ENCODE data around the gene IRF2BPL. TPM values are rescaled to one million over a fixed set of nuclear protein-coding genes. Genes with fewer than 3 reads are reported as not detected.
A peak's percentile ranks its signal among the peaks of the same experiment; 100 is the strongest.

The IRF2BPL gene
- total and polyA plus RNA-seq, 2 of the 8 experiments (the other 6 are each of a cell fraction or from before 2014, with no cell fraction given): 18.8 to 57.0 TPM

DNA sequence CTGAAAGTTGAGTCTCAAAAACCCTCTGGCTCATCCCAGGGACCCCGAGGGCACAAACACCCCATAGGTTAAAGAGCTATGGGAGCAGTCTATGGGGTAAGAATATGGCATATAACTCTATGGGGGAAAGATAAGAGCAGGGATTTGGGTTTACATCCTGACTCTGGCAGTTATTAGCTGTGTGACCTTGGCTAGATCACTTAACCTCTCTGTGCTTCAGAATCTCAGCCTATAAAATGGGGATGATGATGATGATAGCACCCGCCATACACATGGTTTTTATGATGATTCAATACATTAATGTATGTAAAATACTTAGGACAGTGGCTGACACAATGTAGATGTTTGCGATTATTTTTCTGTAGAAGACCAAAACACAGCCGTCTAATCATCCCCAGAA lies 26.2 kb downstream of the IRF2BPL start (continued):
- TF ChIP-seq, protein P1, sequence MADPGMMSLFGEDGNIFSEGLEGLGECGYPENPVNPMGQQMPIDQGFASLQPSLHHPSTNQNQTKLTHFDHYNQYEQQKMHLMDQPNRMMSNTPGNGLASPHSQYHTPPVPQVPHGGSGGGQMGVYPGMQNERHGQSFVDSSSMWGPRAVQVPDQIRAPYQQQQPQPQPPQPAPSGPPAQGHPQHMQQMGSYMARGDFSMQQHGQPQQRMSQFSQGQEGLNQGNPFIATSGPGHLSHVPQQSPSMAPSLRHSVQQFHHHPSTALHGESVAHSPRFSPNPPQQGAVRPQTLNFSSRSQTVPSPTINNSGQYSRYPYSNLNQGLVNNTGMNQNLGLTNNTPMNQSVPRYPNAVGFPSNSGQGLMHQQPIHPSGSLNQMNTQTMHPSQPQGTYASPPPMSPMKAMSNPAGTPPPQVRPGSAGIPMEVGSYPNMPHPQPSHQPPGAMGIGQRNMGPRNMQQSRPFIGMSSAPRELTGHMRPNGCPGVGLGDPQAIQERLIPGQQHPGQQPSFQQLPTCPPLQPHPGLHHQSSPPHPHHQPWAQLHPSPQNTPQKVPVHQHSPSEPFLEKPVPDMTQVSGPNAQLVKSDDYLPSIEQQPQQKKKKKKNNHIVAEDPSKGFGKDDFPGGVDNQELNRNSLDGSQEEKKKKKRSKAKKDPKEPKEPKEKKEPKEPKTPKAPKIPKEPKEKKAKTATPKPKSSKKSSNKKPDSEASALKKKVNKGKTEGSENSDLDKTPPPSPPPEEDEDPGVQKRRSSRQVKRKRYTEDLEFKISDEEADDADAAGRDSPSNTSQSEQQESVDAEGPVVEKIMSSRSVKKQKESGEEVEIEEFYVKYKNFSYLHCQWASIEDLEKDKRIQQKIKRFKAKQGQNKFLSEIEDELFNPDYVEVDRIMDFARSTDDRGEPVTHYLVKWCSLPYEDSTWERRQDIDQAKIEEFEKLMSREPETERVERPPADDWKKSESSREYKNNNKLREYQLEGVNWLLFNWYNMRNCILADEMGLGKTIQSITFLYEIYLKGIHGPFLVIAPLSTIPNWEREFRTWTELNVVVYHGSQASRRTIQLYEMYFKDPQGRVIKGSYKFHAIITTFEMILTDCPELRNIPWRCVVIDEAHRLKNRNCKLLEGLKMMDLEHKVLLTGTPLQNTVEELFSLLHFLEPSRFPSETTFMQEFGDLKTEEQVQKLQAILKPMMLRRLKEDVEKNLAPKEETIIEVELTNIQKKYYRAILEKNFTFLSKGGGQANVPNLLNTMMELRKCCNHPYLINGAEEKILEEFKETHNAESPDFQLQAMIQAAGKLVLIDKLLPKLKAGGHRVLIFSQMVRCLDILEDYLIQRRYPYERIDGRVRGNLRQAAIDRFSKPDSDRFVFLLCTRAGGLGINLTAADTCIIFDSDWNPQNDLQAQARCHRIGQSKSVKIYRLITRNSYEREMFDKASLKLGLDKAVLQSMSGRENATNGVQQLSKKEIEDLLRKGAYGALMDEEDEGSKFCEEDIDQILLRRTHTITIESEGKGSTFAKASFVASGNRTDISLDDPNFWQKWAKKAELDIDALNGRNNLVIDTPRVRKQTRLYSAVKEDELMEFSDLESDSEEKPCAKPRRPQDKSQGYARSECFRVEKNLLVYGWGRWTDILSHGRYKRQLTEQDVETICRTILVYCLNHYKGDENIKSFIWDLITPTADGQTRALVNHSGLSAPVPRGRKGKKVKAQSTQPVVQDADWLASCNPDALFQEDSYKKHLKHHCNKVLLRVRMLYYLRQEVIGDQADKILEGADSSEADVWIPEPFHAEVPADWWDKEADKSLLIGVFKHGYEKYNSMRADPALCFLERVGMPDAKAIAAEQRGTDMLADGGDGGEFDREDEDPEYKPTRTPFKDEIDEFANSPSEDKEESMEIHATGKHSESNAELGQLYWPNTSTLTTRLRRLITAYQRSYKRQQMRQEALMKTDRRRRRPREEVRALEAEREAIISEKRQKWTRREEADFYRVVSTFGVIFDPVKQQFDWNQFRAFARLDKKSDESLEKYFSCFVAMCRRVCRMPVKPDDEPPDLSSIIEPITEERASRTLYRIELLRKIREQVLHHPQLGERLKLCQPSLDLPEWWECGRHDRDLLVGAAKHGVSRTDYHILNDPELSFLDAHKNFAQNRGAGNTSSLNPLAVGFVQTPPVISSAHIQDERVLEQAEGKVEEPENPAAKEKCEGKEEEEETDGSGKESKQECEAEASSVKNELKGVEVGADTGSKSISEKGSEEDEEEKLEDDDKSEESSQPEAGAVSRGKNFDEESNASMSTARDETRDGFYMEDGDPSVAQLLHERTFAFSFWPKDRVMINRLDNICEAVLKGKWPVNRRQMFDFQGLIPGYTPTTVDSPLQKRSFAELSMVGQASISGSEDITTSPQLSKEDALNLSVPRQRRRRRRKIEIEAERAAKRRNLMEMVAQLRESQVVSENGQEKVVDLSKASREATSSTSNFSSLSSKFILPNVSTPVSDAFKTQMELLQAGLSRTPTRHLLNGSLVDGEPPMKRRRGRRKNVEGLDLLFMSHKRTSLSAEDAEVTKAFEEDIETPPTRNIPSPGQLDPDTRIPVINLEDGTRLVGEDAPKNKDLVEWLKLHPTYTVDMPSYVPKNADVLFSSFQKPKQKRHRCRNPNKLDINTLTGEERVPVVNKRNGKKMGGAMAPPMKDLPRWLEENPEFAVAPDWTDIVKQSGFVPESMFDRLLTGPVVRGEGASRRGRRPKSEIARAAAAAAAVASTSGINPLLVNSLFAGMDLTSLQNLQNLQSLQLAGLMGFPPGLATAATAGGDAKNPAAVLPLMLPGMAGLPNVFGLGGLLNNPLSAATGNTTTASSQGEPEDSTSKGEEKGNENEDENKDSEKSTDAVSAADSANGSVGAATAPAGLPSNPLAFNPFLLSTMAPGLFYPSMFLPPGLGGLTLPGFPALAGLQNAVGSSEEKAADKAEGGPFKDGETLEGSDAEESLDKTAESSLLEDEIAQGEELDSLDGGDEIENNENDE (IDR thresholded peaks at IDR 0.05; ENCODE audit: insufficient replicate concordance, low read length): no peak
- TF ChIP-seq KDM1A (IDR thresholded peaks at IDR 0.05; ENCODE audit: borderline replicate concordance, low read length): peak; percentile 61; the same call in 1 of the 2 replicates
